SK-N-SH (cell line): ENCODE results near the gene TARBP1.

Experiments
- EP300 ChIP-seq, 2 experiments: IDR thresholded peaks; 2 replicates each; pipeline versions ENCODE4 v1.4.0 to v1.6.1; 2012; ENCODE audit warnings: borderline replicate concordance in 1 of 2, low read depth in 1 of 2, low read length in 1 of 2
- EZH2phosphoT487 ChIP-seq: fragments of 200-600 bp; sonication (generic); IDR thresholded peaks from 2 replicates; pipeline ENCODE4 v1.6.1; 2017; ENCODE audit warnings: low read depth, mixed run types, mild to moderate bottlenecking, antibody characterized with exemption, moderate library complexity, borderline replicate concordance
- JUND ChIP-seq: IDR thresholded peaks from 2 replicates; pipeline ENCODE4 v1.4.0; 2012
- NFIC ChIP-seq: IDR thresholded peaks from 2 replicates; pipeline ENCODE4 v1.4.0; 2012; ENCODE audit warnings: borderline replicate concordance
- NRF1 ChIP-seq: IDR thresholded peaks from 2 replicates; pipeline ENCODE4 v1.6.1; 2012; ENCODE audit warnings: low read depth, mild to moderate bottlenecking, low read length
- POLR2AphosphoS5 ChIP-seq: IDR thresholded peaks from 2 replicates; pipeline ENCODE4 v1.6.1; 2012; ENCODE audit warnings: low read depth, low read length
- SIN3A ChIP-seq: IDR thresholded peaks from 2 replicates; pipeline ENCODE4 v1.6.1; 2012; ENCODE audit warnings: low read depth, mild to moderate bottlenecking, low read length, moderate library complexity, borderline replicate concordance
- TAF1 ChIP-seq: IDR thresholded peaks from 2 replicates; pipeline ENCODE4 v1.6.1; 2012; ENCODE audit warnings: low read depth, mild to moderate bottlenecking, low read length, moderate library complexity, borderline replicate concordance
- YY1 ChIP-seq: IDR thresholded peaks from 2 replicates; pipeline ENCODE4 v1.4.0; 2012; ENCODE audit warnings: low read depth, mild to moderate bottlenecking
- TF ChIP-seq, protein P1 (sequence below): IDR thresholded peaks from 2 replicates; pipeline ENCODE4 v1.6.1; 2012; ENCODE audit warnings: mild to moderate bottlenecking, low read depth, low read length, moderate library complexity
- TF ChIP-seq, protein P2 (sequence below): fragments of 200-600 bp; sonication (generic); IDR thresholded peaks from 2 replicates; pipeline ENCODE4 v1.6.1; 2017; ENCODE audit warnings: antibody characterized with exemption, mild to moderate bottlenecking, moderate library complexity
- TF ChIP-seq, protein P3 (sequence below): IDR thresholded peaks from 2 replicates; pipeline ENCODE4; 2012
- TF ChIP-seq, protein P4 (sequence below): IDR thresholded peaks from 2 replicates; pipeline ENCODE4 v1.4.0; 2012; ENCODE audit warnings: low read depth, borderline replicate concordance
- TF ChIP-seq, protein P5 (sequence below): IDR thresholded peaks from 2 replicates; pipeline ENCODE4 v1.4.0; 2012; ENCODE audit warnings: low read depth, borderline replicate concordance

DNA sequence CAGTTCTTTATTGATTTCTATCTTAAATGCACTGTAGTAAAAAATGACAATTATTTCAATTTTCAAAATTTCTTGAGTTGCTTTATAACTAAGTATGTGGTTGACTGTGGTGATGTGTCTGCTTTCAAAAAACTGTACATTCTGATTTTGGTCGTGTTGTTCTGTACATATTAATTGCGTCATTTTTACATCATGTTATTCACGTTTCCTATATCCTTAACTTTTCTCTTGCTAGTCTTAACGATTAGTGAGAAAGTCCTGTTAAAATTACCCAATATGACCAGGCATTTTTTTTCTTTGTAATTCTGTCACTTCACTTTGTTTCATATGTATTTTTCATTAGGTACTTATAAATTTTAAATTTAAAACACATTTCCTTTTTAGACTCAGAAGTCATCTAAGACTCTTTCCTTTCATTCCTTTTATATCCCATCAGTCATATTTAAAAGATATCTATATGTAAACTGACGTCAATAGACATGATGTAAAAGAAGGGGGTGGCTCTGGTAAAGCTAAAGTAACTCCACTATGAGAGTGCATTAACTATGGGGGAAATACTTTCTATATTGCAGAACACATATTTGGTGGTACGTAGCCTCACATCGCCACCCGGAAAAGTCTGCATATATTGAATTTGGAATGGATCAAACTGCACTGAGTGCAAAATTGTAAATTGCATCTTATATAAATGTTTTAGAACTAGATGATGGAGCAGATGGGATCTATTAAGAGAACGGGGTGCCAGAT lies 106.8 kb downstream of the TARBP1 start:
- TF ChIP-seq, protein P1, sequence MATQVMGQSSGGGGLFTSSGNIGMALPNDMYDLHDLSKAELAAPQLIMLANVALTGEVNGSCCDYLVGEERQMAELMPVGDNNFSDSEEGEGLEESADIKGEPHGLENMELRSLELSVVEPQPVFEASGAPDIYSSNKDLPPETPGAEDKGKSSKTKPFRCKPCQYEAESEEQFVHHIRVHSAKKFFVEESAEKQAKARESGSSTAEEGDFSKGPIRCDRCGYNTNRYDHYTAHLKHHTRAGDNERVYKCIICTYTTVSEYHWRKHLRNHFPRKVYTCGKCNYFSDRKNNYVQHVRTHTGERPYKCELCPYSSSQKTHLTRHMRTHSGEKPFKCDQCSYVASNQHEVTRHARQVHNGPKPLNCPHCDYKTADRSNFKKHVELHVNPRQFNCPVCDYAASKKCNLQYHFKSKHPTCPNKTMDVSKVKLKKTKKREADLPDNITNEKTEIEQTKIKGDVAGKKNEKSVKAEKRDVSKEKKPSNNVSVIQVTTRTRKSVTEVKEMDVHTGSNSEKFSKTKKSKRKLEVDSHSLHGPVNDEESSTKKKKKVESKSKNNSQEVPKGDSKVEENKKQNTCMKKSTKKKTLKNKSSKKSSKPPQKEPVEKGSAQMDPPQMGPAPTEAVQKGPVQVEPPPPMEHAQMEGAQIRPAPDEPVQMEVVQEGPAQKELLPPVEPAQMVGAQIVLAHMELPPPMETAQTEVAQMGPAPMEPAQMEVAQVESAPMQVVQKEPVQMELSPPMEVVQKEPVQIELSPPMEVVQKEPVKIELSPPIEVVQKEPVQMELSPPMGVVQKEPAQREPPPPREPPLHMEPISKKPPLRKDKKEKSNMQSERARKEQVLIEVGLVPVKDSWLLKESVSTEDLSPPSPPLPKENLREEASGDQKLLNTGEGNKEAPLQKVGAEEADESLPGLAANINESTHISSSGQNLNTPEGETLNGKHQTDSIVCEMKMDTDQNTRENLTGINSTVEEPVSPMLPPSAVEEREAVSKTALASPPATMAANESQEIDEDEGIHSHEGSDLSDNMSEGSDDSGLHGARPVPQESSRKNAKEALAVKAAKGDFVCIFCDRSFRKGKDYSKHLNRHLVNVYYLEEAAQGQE = no peak
- TF ChIP-seq JUND = no peak
- TF ChIP-seq, protein P2, sequence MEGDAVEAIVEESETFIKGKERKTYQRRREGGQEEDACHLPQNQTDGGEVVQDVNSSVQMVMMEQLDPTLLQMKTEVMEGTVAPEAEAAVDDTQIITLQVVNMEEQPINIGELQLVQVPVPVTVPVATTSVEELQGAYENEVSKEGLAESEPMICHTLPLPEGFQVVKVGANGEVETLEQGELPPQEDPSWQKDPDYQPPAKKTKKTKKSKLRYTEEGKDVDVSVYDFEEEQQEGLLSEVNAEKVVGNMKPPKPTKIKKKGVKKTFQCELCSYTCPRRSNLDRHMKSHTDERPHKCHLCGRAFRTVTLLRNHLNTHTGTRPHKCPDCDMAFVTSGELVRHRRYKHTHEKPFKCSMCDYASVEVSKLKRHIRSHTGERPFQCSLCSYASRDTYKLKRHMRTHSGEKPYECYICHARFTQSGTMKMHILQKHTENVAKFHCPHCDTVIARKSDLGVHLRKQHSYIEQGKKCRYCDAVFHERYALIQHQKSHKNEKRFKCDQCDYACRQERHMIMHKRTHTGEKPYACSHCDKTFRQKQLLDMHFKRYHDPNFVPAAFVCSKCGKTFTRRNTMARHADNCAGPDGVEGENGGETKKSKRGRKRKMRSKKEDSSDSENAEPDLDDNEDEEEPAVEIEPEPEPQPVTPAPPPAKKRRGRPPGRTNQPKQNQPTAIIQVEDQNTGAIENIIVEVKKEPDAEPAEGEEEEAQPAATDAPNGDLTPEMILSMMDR = no peak
- no peak for TF ChIP-seq POLR2AphosphoS5
- TF ChIP-seq EP300 (IDR thresholded peaks at IDR 0.05; ENCODE audit: borderline replicate concordance in 1 of 2, low read depth in 1 of 2, low read length in 1 of 2) = no peak
- TF ChIP-seq, protein P3, sequence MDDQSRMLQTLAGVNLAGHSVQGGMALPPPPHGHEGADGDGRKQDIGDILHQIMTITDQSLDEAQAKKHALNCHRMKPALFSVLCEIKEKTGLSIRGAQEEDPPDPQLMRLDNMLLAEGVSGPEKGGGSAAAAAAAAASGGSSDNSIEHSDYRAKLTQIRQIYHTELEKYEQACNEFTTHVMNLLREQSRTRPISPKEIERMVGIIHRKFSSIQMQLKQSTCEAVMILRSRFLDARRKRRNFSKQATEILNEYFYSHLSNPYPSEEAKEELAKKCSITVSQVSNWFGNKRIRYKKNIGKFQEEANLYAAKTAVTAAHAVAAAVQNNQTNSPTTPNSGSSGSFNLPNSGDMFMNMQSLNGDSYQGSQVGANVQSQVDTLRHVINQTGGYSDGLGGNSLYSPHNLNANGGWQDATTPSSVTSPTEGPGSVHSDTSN = no peak
- TF ChIP-seq, protein P4, sequence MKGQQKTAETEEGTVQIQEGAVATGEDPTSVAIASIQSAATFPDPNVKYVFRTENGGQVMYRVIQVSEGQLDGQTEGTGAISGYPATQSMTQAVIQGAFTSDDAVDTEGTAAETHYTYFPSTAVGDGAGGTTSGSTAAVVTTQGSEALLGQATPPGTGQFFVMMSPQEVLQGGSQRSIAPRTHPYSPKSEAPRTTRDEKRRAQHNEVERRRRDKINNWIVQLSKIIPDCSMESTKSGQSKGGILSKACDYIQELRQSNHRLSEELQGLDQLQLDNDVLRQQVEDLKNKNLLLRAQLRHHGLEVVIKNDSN = no peak
- TF ChIP-seq NFIC = no peak
- TF ChIP-seq YY1 = no peak
- TF ChIP-seq SIN3A = no peak
- TF ChIP-seq EZH2phosphoT487 = no peak
- TF ChIP-seq, protein P5, sequence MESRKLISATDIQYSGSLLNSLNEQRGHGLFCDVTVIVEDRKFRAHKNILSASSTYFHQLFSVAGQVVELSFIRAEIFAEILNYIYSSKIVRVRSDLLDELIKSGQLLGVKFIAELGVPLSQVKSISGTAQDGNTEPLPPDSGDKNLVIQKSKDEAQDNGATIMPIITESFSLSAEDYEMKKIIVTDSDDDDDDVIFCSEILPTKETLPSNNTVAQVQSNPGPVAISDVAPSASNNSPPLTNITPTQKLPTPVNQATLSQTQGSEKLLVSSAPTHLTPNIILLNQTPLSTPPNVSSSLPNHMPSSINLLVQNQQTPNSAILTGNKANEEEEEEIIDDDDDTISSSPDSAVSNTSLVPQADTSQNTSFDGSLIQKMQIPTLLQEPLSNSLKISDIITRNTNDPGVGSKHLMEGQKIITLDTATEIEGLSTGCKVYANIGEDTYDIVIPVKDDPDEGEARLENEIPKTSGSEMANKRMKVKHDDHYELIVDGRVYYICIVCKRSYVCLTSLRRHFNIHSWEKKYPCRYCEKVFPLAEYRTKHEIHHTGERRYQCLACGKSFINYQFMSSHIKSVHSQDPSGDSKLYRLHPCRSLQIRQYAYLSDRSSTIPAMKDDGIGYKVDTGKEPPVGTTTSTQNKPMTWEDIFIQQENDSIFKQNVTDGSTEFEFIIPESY = no peak
- no peak for TF ChIP-seq TAF1
- TF ChIP-seq NRF1 = no peak
